ENCODE data around the gene MRPS35.

- peak; percentile 49; the same call in 1 of the 2 replicates for TF ChIP-seq CTCF (IDR thresholded peaks at IDR 0.05)
- TF ChIP-seq MLX (CRISPR knock-in tag; IDR thresholded peaks at IDR 0.05) = no peak
- no peak for TF ChIP-seq TEAD1 (CRISPR knock-in tag; IDR thresholded peaks at IDR 0.05)
- TF ChIP-seq TP53 (CRISPR knock-in tag; IDR thresholded peaks at IDR 0.05) = no peak
- no peak for TF ChIP-seq ELF4 (CRISPR knock-in tag; IDR thresholded peaks at IDR 0.05; ENCODE audit: low read depth)
- no peak for TF ChIP-seq ZNF317 (CRISPR knock-in tag; IDR thresholded peaks at IDR 0.05; ENCODE audit: borderline replicate concordance, low read depth)
- TF ChIP-seq MAX (CRISPR knock-in tag; IDR thresholded peaks at IDR 0.05) = no peak
- TF ChIP-seq NFYB (CRISPR knock-in tag; conservative IDR thresholded peaks at IDR 0.05; ENCODE audit: low read depth) = no peak
- TF ChIP-seq, protein P1, sequence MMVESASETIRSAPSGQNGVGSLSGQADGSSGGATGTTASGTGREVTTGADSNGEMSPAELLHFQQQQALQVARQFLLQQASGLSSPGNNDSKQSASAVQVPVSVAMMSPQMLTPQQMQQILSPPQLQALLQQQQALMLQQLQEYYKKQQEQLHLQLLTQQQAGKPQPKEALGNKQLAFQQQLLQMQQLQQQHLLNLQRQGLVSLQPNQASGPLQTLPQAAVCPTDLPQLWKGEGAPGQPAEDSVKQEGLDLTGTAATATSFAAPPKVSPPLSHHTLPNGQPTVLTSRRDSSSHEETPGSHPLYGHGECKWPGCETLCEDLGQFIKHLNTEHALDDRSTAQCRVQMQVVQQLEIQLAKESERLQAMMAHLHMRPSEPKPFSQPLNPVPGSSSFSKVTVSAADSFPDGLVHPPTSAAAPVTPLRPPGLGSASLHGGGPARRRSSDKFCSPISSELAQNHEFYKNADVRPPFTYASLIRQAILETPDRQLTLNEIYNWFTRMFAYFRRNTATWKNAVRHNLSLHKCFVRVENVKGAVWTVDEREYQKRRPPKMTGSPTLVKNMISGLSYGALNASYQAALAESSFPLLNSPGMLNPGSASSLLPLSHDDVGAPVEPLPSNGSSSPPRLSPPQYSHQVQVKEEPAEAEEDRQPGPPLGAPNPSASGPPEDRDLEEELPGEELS (CRISPR knock-in tag; IDR thresholded peaks at IDR 0.05) = no peak
- TF ChIP-seq, protein P2, sequence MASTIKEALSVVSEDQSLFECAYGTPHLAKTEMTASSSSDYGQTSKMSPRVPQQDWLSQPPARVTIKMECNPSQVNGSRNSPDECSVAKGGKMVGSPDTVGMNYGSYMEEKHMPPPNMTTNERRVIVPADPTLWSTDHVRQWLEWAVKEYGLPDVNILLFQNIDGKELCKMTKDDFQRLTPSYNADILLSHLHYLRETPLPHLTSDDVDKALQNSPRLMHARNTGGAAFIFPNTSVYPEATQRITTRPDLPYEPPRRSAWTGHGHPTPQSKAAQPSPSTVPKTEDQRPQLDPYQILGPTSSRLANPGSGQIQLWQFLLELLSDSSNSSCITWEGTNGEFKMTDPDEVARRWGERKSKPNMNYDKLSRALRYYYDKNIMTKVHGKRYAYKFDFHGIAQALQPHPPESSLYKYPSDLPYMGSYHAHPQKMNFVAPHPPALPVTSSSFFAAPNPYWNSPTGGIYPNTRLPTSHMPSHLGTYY (CRISPR knock-in tag; IDR thresholded peaks at IDR 0.05) = no peak
- TF ChIP-seq ZNF219 (CRISPR knock-in tag; IDR thresholded peaks at IDR 0.05; ENCODE audit: borderline replicate concordance) = no peak
These were observed 22.5 kb downstream of the MRPS35 start for GRCh38 chr12:27733052-27733656.

Data from WTC11 (cell line).